ENCODE measurements around the gene PEX6.

DNA sequence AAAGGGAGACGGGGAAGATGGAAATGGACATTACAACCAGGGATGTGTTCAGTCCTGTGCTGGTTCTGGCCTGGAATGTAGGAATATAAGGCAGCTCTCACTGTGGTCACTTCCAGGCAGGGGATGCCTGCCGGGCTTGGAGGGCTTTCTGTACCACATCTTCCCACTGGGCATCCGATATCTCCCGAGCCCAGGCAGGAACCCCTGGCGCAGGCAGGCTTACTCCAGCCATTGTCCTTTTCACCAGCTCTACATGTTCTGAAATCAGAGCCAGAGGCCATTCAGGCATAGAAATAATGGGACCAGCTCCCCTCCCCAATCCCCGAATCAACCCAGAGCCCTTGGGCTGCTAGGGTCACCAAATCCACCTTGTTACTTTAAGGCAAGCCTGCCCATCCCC, 33.4 kb upstream of the PEX6 start:
- TF ChIP-seq, protein P1, sequence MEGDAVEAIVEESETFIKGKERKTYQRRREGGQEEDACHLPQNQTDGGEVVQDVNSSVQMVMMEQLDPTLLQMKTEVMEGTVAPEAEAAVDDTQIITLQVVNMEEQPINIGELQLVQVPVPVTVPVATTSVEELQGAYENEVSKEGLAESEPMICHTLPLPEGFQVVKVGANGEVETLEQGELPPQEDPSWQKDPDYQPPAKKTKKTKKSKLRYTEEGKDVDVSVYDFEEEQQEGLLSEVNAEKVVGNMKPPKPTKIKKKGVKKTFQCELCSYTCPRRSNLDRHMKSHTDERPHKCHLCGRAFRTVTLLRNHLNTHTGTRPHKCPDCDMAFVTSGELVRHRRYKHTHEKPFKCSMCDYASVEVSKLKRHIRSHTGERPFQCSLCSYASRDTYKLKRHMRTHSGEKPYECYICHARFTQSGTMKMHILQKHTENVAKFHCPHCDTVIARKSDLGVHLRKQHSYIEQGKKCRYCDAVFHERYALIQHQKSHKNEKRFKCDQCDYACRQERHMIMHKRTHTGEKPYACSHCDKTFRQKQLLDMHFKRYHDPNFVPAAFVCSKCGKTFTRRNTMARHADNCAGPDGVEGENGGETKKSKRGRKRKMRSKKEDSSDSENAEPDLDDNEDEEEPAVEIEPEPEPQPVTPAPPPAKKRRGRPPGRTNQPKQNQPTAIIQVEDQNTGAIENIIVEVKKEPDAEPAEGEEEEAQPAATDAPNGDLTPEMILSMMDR (conservative IDR thresholded peaks at IDR 0.05): no peak
- no peak for TF ChIP-seq EZH2 (IDR thresholded peaks at IDR 0.05; ENCODE audit: low read depth)

All from PC-9 (cell line).